ENCODE results near the gene ARHGDIG. TPM values are rescaled to one million over a fixed set of nuclear protein-coding genes. Genes with fewer than 3 reads are reported as not detected.
A peak's percentile ranks its signal among the peaks of the same experiment; 100 is the strongest.

ARHGDIG gene
- total RNA-seq, 6 experiments from 2014 or later, result not detected

GRCh38 chr16:261031-261691 lies 19.2 kb upstream of the ARHGDIG start:
- H3K4me1 ChIP-seq, result no peaks in the 10 kb centered on the region
- peaks cover 0 to 32% (median 3%) of the 10 kb centered on the region in 4 donors for H3K36me3 ChIP-seq
- WGBS (ENCODE audit: insufficient coverage, low coverage, low lambda C conversion rate, missing lambda C conversion rate), result 90% methylated on average over 2 of the region's 28 CpGs
- intact Hi-C loops (cut with DNase I), result no loop called here
- peak in 1 of 3 donors; percentile 47 for DNase-seq
- H3K27me3 ChIP-seq, result no peaks in the 10 kb centered on the region
- no peak overlapping the region for H3K4me3 ChIP-seq
- no peak overlapping the region for H3K27ac ChIP-seq
- H3K9me3 ChIP-seq, result no peaks in the 10 kb centered on the region
- no peak for ATAC-seq
- TF ChIP-seq POLR2A (IDR thresholded peaks at IDR 0.05) (no peak), CTCF (IDR thresholded peaks at IDR 0.05) (no peak)

- no peak overlapping the region for H3K27ac ChIP-seq
- H3K4me1 ChIP-seq, result no peaks in the 10 kb centered on the region
- no peaks in the 10 kb centered on the region for H3K9me3 ChIP-seq
- H3K4me3 ChIP-seq, result no peak overlapping the region
- no peak for ATAC-seq
- no peaks in the 10 kb centered on the region for H3K27me3 ChIP-seq
- H3K36me3 ChIP-seq, result peaks cover 0 to 32% (median 2%) of the 10 kb centered on the region in 4 donors
- intact Hi-C loops (cut with DNase I), result no loop called here
- no peak for TF ChIP-seq POLR2A (IDR thresholded peaks at IDR 0.05)
- no peak for TF ChIP-seq CTCF (IDR thresholded peaks at IDR 0.05)
- WGBS (ENCODE audit: insufficient coverage, low coverage, low lambda C conversion rate, missing lambda C conversion rate), result 91% methylated on average over 12 of the region's 29 CpGs
- no peak for DNase-seq
These were observed 18.2 kb upstream of the ARHGDIG start for GRCh38 chr16:262121-262745.

- TF ChIP-seq CTCF (IDR thresholded peaks at IDR 0.05), result no peak
- TF ChIP-seq POLR2A (IDR thresholded peaks at IDR 0.05), result no peak
- no peak for ATAC-seq
- H3K27me3 ChIP-seq, result no peaks in the 10 kb centered on the region
- no peak for DNase-seq
- no peak overlapping the region for H3K27ac ChIP-seq
- no peaks in the 10 kb centered on the region for H3K4me1 ChIP-seq
- intact Hi-C loops (cut with DNase I), result no loop called here
- no peaks in the 10 kb centered on the region for H3K9me3 ChIP-seq
- no peak overlapping the region for H3K4me3 ChIP-seq
- WGBS (ENCODE audit: insufficient coverage, low coverage, low lambda C conversion rate, missing lambda C conversion rate), result 89% methylated on average over 14 of the region's 35 CpGs
- peaks cover 0 to 32% (median 2%) of the 10 kb centered on the region in 4 donors for H3K36me3 ChIP-seq
These were observed 17.1 kb upstream of the ARHGDIG start for GRCh38 chr16:263182-263774.

GRCh38 chr16:263944-264343 lies 16.4 kb upstream of the ARHGDIG start:
- TF ChIP-seq POLR2A (IDR thresholded peaks at IDR 0.05) (no peak), CTCF (IDR thresholded peaks at IDR 0.05) (no peak)
- Histone ChIP-seq H3K9me3 (no peaks in the 10 kb centered on the region), H3K36me3 (peaks cover 0 to 32% (median 2%) of the 10 kb centered on the region in 4 donors), H3K27ac (no peak overlapping the region), H3K27me3 (no peaks in the 10 kb centered on the region), H3K4me3 (no peak overlapping the region), H3K4me1 (no peaks in the 10 kb centered on the region)
- intact Hi-C loops (cut with DNase I), result no loop called here
- ATAC-seq (no peak), DNase-seq (peak in 1 of 3 donors; percentile 19)
- 93% methylated on average over 7 of the region's 17 CpGs for WGBS (ENCODE audit: insufficient coverage, low coverage, low lambda C conversion rate, missing lambda C conversion rate)

Measured in right lobe of liver (tissue), 6 donors.